ENCODE results near the gene CYP19A1.

The CYP19A1 gene

GRCh38 chr15:51252671-51253070, 85.7 kb downstream of the CYP19A1 start:
- no peak for DNase-seq

- no peak for DNase-seq
Observed at GRCh38 chr15:51251556-51251955, 86.8 kb downstream of the CYP19A1 start.

DNA sequence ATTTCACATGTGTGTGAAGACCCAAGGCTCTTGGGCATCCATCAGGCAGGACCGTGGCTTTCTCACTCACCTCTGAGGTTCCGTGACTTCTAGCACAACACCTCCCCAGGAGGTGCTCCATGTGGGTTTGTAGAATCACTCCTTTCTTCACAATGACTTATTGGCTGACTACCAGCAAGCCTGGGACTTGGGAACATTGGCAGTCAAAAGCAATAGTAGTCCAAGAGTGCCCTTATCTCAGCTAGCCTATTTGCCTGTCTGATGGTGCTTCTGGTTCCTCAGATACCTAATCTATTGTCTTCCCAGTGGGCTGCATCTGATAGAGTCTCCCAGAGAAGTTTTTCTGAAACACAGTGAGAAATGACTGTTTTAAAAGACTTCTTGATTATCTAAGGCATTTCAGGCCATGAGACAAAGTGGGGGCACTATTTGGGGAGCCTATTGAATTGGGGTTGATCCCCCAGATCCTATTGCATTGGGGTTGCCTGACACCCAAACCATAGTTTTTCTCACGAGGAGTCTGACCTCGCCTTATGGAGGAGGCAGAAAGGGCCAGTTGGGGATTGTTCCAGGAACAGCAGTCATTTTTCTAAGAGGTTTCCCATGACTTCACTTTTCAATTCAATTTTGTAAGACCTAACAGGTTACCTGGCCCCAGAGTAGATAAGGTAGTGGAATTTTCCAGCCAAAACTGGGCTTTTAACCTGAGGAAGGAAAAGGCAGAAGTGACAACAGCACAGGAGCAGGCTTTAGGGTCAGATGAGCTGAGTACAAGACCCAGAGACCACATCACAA, 88.0 kb downstream of the CYP19A1 start:
- DNase-seq, result no peak

GRCh38 chr15:51245628-51246027, 92.8 kb downstream of the CYP19A1 start:
- no peak for DNase-seq

- DNase-seq, result no peak
Observed at GRCh38 chr15:51244423-51244869, 94.0 kb downstream of the CYP19A1 start.

DNA sequence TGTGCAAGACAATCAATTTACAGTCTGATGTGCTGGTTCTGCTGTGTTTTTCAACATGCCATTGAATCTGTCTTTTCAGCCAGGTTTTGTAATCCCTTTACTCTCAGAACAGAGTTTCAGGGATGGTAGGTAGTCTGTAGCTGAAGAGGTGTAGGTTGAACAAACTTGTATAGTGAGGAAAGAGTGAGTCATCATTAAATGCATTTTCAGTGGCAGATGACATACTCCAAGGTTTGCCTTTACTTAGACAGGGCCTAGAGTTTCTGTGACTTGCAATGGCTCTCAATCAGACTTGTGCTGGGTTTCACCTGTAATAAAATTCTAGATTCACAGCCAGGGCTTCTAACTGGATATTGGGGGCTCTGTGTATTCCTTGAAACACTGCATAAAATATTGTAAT, 94.6 kb downstream of the CYP19A1 start:
- DNase-seq, result no peak

- DNase-seq, result no peak
Observed at GRCh38 chr15:51240066-51240465, 98.3 kb downstream of the CYP19A1 start.

DNA sequence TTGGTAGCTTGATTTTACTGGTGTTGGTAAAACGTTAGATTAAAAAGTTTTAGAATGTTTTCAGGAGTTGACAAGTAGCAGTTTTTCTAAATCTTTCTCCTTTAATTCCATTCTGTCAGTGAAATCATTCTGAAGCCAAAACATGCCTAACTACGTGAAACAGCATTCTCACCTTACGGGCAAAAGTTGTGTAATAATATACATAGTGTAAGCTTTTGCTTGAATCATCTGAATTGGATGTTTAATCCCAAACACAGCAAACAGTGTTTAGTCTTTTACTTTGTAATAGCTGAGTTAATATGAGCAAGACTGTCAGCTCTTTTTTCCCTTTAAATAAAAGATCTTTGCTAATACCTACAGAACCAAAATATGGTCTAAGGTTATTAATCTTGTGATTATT, 100.6 kb downstream of the CYP19A1 start:
- no peak for DNase-seq

- DNase-seq, result no peak
Observed at GRCh38 chr15:51234176-51234927, 104.0 kb downstream of the CYP19A1 start.

GRCh38 chr15:51232581-51232980, 105.8 kb downstream of the CYP19A1 start:
- no peak for DNase-seq

DNA sequence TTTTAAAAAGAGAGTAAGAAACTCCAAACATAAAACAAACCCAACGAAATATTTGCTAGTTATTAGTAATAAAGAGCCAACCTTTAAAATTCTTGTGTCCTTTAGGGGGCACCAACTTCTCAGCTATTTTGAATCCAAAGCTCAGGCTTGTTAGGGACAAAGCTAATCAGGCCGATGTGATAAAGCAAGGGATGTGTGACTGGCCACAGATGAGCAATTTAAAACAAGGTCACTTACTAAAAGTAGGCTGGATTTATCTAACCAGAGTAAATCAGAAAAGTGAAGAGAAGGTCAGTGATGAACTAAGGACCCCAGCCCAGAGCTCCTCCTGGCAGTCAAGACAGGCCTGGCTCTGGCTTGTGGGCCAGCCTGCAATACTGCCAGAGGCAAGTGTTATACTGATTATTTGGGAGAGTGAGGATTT, 108.5 kb downstream of the CYP19A1 start:
- no peak for DNase-seq

DNA sequence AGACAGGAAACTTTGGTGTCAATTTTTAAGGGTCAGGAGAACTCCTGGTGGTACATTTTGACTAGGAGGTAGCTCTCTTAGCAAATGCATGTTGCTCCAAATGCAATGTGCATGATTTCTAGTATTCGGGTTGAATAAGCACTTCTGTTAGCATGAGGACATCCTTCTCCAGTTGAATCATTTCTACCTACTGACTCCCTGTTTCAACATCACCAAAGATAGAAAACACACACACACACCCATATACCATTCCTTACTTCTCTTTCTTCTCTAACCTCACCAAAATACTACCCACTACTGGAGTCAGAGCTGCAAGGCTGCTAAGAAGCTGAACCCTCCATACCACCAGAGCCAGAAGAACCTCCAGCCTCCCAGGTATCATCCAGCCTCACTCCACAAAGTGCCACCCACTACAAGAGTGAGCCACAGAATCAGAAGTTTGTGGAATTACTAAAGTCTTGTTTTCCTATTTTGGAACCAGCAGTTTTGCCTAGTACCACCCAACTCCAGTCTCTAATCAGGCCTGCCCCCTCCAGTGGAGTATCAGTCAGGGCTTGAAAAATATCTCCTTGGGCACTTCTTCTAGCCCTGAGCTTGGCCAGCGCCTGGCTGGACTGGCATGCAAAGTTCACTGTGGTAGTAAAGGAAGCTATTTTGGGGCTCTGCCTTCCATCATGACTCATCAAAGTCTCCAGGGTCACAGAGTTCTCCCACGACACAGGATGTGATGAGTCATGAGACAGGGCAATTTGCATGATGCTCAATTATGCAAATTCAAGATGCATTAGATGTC, 110.3 kb downstream of the CYP19A1 start:
- no peak for DNase-seq

DNA sequence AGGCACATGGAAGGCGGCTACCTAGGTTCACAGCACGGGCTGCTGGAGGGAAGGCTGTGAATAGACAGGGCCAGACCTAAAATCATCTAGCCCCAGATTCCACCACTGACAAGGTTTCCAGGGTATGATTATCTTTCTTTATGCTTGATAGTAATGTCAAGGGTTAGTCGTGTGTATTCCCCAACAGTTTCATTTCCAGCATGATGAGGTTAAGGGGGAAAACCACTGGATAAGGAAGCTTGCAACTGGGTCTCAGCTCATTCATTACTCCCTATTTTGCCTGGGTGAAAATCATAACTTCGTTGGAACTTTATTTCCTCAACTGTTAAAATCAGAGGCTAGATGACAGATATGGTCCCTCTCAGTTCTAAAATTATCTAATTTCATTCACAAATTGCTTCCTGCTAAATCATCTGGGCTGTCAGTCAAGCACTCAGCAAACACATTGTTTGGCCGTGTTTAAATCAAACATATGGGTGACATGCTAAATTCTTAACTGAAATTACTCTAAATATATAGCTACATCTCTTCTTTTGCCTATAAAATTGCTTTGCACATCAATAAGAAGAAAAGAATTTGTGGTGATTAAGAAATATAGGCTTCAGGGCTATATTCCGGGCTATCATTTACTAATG, 111.7 kb downstream of the CYP19A1 start:
- no peak for DNase-seq

GRCh38 chr15:51224428-51224827, 114.0 kb downstream of the CYP19A1 start:
- DNase-seq, result no peak

- DNase-seq, result no peak
Observed at GRCh38 chr15:51223771-51224229, 114.6 kb downstream of the CYP19A1 start.

GRCh38 chr15:51218299-51218938, 120.0 kb downstream of the CYP19A1 start:
- DNase-seq, result no peak

- no peak for DNase-seq
Observed at GRCh38 chr15:51212909-51213308, 125.5 kb downstream of the CYP19A1 start.

DNA sequence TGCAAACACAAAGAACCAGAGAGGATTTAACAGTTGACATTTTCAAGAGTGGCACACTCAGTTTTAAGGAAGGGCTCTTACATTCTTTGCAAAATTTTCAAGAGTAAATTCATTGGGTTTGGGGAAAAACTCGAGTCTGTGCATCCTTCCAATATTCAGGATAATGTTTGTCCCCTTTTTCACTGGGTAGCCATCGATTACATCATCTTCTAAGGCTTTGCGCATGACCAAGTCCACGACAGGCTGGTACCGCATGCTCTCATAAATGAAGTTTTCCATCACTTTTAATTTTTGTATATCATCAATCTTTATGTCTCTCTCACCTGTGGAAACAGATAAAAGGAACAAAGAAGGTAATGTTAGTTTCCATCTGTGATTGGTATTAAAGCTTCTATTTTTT, 126.2 kb downstream of the CYP19A1 start:
- no peak for DNase-seq

GRCh38 chr15:51205050-51205975, 133.1 kb downstream of the CYP19A1 start:
- DNase-seq, result no peak

- DNase-seq, result no peak
Observed at GRCh38 chr15:51203797-51204196, 134.6 kb downstream of the CYP19A1 start.

DNA sequence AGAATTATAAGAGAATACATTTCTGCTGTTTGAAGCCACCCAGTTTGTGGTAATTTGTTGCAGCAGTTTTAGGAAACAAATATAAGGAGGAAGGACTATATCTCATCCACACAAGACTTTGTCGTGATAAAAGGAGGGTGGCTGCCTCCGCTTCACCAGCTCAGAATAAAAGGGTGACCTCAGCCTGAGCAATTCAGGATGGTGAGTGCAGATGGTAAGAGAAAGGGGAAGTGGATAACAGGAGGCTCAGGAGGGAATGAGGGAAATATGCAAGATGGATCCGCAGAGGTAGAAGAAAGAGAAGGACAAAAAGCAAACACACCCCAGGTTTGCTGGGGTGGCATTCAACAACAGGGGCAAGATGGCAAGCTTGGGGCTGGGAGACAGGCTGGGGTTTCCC, 135.6 kb downstream of the CYP19A1 start:
- DNase-seq, result no peak
